Measurements from ENCODE around the gene ATF3. TPM values are rescaled to one million over a fixed set of nuclear protein-coding genes. Genes with fewer than 3 reads are reported as not detected.
A peak's percentile ranks its signal among the peaks of the same experiment; 100 is the strongest.
"Not testable (repeated sequence)": the region's sequence is repeated elsewhere in the genome, so short reads cannot be mapped to it uniquely, and the experiment has no call there.

Gene ATF3
- total and polyA plus RNA-seq, 9 donors: 7.1 to 59.1 (median 29.5) TPM

DNA sequence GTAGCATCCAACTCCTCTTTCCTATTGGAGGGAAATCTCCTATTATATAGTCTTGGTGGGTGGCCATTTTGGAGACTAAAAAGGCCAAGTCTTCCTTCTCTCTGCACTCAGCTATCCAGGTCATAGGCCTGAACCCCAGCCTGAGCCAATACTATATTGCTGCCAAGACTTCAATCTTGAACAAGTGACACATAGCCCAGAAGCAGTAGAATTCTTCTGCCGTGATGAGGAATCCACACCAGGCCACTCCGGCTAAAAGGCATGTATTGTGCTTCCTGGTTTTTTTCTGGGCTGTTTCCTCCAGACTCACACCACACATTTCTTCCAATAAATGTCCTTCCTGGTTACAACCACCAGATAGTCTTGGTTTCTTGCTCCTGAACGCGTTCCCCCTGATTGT, 43.0 kb downstream of the ATF3 start:
- Histone ChIP-seq H3K27ac (ENCODE audit: low read length) (no peak overlapping the region), H3K27me3 (ENCODE audit: control insufficient read depth, insufficient read depth, low read length) (no peaks in the 10 kb centered on the region), H3K4me1 (ENCODE audit: control insufficient read depth, insufficient read depth, low read length) (no peaks in the 10 kb centered on the region), H3K9me3 (replicated peaks; ENCODE audit: control insufficient read depth, low read depth, low read length) (no peaks in the 10 kb centered on the region), H3K4me3 (ENCODE audit: low read length) (no peak overlapping the region), H3K36me3 (ENCODE audit: control insufficient read depth, insufficient read depth, low read length) (no peaks in the 10 kb centered on the region)
- peak; percentile 58 for DNase-seq
- WGBS (ENCODE audit: insufficient coverage): 70% methylated on average over 4 of the region's 4 CpGs

DNA sequence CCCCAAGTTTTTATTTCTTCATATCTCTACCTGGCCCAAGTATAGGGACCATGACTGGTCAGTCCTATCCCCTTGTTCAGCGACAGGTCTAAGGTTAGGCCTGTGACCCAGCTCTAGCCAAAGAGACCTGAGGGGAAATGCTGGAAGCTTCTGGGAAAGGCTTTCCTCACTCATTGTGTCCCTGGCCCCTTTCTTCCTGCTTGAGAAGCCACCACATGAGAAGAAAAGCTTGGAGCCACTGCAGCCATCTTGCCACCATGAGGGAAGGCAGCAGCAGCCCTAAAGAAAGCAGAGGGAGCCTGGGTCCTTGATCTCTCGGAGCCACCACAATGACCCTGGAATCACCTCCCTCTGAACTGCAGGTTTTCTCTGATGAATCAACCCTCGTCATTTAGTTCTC, 43.4 kb downstream of the ATF3 start:
- WGBS (ENCODE audit: insufficient coverage): 100% methylated on average over 1 of the region's 3 CpGs
- no peak for DNase-seq

DNA sequence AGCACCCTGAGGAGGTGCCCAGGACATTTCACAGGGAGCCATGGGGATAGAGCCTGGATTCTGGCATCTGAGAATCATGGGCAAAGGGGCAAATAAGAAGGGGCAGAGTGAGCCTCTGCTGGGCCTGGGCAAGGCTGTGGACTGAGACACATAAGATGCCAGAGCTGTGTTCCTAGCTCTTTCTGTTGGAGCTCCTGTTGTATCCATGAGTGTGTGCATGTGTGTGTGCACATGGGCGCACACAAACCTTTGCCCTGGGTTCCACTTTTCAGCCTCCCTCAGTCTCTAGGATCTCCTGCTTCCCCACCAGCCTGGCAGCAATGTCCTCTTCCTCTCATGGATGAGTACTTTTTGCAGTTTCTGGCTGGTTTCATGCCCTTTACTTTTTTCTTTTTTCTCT, 44.0 kb downstream of the ATF3 start:
- H3K27me3 ChIP-seq (ENCODE audit: control insufficient read depth, insufficient read depth, low read length): no peaks in the 10 kb centered on the region
- no peaks in the 10 kb centered on the region for H3K4me1 ChIP-seq (ENCODE audit: control insufficient read depth, insufficient read depth, low read length)
- no peak overlapping the region for H3K4me3 ChIP-seq (ENCODE audit: low read length)
- H3K27ac ChIP-seq (ENCODE audit: low read length): no peak overlapping the region
- DNase-seq: no peak
- no CpG with 5 or more reads among the region's 1 CpG for WGBS (ENCODE audit: insufficient coverage)
- H3K9me3 ChIP-seq (replicated peaks; ENCODE audit: control insufficient read depth, low read depth, low read length): no peaks in the 10 kb centered on the region
- H3K36me3 ChIP-seq (ENCODE audit: control insufficient read depth, insufficient read depth, low read length): no peaks in the 10 kb centered on the region

More for the DNA sequence above, 43.4 kb downstream of the ATF3 start:
- no peaks in the 10 kb centered on the region for H3K9me3 ChIP-seq (replicated peaks; ENCODE audit: control insufficient read depth, low read depth, low read length)
- no peak overlapping the region for H3K4me3 ChIP-seq (ENCODE audit: low read length)
- H3K36me3 ChIP-seq (ENCODE audit: control insufficient read depth, insufficient read depth, low read length): no peaks in the 10 kb centered on the region
- H3K27me3 ChIP-seq (ENCODE audit: control insufficient read depth, insufficient read depth, low read length): no peaks in the 10 kb centered on the region
- H3K4me1 ChIP-seq (ENCODE audit: control insufficient read depth, insufficient read depth, low read length): no peaks in the 10 kb centered on the region
- H3K27ac ChIP-seq (ENCODE audit: low read length): no peak overlapping the region

DNA sequence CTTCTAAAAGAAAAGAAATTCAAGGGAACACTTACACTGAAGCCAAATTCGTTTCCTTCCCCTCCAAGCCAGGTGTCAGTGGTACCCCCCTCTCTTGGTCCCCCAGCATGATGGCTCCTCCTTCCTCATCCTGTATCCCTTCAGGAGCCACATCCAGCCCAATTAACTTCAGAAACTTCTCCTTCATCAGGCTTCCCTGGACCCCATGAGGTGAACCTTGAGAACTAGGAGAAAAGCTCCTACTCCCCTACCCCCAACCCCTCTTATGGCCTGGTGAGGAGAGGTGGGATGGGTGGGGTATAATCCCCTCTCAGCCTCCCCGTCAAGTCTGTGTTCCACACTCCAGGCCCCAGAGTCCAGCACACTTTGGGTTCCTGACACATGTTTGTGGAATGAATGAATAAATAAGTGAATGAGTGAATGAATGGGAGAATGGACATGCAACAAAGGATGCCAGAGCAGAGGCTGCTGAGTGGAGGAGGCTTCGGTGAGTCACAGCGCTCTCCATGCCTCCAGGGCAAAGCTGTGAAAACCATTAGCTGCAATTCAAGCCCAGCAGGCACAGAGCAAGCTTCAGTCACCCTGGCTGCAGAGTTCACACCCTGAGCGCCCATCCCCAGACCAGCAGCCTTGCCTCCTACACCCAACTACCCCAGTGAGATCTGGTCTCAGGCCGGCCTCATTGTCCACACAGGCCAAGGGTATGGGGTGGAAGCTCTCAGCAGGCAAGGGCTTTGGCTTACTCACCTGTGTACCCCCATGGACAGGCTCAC, 47.3 kb downstream of the ATF3 start:
- 53% methylated on average over 3 of the region's 6 CpGs for WGBS (ENCODE audit: insufficient coverage)
- no peak for DNase-seq
- no peak overlapping the region for H3K4me3 ChIP-seq (ENCODE audit: low read length)

DNA sequence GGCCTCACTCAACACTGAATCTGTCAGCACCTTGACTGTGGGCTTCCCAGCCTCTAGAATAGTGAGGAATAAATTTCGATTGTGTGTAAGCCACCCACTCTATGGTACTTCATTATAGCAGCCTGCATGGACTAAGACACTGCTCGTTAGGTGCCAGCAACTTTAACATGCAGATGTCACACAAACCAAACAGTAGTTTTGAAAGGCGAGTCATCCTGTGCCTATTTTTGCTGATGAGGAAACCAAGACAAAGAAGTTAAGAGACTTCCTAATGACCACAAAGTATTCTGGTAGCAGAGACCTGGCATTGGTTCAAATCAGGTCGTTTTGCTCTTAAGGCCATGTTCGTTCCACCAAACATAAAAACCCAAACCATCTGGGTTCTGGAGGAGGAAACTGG, 48.2 kb downstream of the ATF3 start:
- Histone ChIP-seq H3K4me3 (ENCODE audit: low read length) (no peak overlapping the region), H3K9me3 (replicated peaks; ENCODE audit: control insufficient read depth, low read depth, low read length) (no peaks in the 10 kb centered on the region), H3K4me1 (ENCODE audit: control insufficient read depth, insufficient read depth, low read length) (no peaks in the 10 kb centered on the region), H3K27ac (ENCODE audit: low read length) (no peak overlapping the region), H3K27me3 (ENCODE audit: control insufficient read depth, insufficient read depth, low read length) (no peaks in the 10 kb centered on the region), H3K36me3 (ENCODE audit: control insufficient read depth, insufficient read depth, low read length) (no peaks in the 10 kb centered on the region)
- no peak for DNase-seq
- WGBS (ENCODE audit: insufficient coverage): 92% methylated on average over 2 of the region's 5 CpGs

More for the DNA sequence above, 47.3 kb downstream of the ATF3 start:
- no peak overlapping the region for H3K27ac ChIP-seq (ENCODE audit: low read length)
- no peaks in the 10 kb centered on the region for H3K9me3 ChIP-seq (replicated peaks; ENCODE audit: control insufficient read depth, low read depth, low read length)
- H3K27me3 ChIP-seq (ENCODE audit: control insufficient read depth, insufficient read depth, low read length): no peaks in the 10 kb centered on the region
- no peaks in the 10 kb centered on the region for H3K4me1 ChIP-seq (ENCODE audit: control insufficient read depth, insufficient read depth, low read length)
- H3K36me3 ChIP-seq (ENCODE audit: control insufficient read depth, insufficient read depth, low read length): no peaks in the 10 kb centered on the region

DNA sequence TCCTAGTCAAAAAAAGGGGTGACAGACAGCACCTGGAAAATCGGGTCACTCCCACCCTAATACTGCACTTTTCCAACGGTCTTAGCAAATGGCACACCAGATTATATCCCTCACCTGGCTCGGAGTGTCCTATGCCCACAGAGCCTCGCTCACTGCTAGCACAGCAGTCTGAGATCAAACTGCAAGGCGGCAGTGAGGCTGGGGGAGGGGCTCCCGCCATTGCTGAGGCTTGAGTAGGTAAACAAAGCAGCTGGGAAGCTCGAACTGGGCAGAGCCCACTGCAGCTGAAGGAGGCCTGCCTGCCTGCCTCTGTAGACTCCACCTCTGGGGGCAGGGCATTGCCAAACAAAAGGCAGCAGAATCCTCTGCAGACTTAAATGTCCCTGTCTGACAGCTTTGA, 49.7 kb downstream of the ATF3 start:
- H3K36me3 ChIP-seq (ENCODE audit: control insufficient read depth, insufficient read depth, low read length); H3K27ac ChIP-seq (ENCODE audit: low read length); H3K4me1 ChIP-seq (ENCODE audit: control insufficient read depth, insufficient read depth, low read length); H3K27me3 ChIP-seq (ENCODE audit: control insufficient read depth, insufficient read depth, low read length); DNase-seq; H3K4me3 ChIP-seq (ENCODE audit: low read length); H3K9me3 ChIP-seq (replicated peaks; ENCODE audit: control insufficient read depth, low read depth, low read length): not testable (repeated sequence)
- 80% methylated on average over 2 of the region's 7 CpGs for WGBS (ENCODE audit: insufficient coverage)

DNA sequence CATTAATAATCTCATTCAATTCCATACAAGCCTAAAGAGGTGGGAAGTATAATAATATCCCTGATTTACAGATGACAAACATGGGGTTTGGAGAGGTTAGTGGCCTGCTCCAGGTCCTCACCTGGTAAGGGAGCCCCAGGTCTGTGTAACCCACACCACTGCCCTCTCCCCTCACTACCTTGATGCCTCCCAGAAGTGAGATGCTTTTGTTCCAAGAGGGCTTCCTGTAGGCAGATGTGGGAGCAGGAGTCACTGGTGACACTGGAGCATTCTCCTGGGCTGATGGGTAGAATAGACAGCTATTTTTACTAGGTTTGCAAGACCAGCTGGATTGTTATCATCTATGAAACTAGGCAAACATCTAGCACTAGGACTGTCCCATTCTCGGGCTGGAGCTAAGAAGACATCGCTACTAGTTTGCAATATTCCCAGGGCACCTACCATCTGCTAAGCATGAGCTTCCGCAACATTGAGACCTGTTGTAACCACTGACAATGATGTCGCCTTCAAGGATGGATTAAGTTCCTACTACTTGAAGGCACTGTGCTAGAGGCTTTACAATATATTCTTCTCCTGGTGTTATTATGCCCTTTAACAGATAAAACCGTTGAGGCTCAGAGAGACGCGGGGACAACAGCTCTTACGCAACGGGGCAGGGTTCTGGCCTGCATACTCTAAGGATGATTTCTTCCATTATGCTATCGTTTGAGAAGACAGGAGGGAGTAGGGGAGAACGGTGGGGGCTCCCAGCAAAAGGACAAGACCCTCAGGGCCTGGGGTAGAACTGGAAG, 56.0 kb downstream of the ATF3 start:
- no peaks in the 10 kb centered on the region for H3K9me3 ChIP-seq (replicated peaks; ENCODE audit: control insufficient read depth, low read depth, low read length)
- no peaks in the 10 kb centered on the region for H3K36me3 ChIP-seq (ENCODE audit: control insufficient read depth, insufficient read depth, low read length)
- no peak overlapping the region for H3K4me3 ChIP-seq (ENCODE audit: low read length)
- DNase-seq: no peak
- H3K4me1 ChIP-seq (ENCODE audit: control insufficient read depth, insufficient read depth, low read length): peaks cover 41% of the 10 kb centered on the region
- H3K27ac ChIP-seq (ENCODE audit: low read length): no peak overlapping the region
- no peaks in the 10 kb centered on the region for H3K27me3 ChIP-seq (ENCODE audit: control insufficient read depth, insufficient read depth, low read length)
- WGBS (ENCODE audit: insufficient coverage): 74% methylated on average over 8 of the region's 11 CpGs

DNA sequence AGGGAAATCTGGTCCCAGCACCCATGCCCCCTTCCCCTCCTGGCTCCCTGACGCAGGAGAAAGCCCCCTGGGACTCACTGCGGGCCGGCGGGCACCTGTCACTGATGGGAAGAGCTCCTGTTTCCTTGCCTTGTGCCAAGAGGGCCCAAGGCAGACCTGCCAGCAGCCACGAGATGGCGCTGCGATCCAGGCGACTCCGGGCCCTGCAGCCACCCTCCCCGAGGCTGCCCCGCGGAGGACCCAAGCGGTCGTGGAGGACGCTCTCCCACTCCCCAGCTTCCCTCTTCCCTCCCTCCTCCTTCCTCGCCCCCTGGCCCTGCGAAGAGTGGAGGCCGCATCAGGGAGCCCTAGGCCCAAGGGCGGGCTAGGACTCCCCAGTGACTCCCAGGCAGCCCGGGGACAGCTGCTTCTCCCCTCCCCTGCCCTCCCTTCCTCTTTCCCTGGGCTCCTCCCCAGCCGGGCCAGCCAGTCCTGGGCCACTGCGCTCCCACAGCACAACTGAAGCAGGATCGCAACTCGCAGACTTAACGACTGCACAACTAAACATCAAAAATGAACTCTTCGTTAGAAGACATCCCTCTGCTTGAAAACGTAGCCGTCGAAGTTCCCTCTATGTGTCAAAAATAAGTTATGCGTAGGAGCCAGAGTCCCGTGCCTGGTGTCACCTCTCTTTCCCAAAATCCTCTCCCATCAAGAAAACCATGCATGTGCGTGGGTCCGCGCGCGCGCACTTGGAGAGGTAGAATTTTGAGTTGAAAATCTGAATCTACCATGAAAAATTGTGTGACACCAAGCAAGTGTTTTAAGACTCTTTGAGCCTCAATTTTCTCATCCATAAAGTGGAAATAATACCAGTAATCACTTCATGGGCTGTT, 56.9 kb downstream of the ATF3 start:
- Histone ChIP-seq H3K4me1 (ENCODE audit: control insufficient read depth, insufficient read depth, low read length) (peaks cover 45% of the 10 kb centered on the region), H3K27me3 (ENCODE audit: control insufficient read depth, insufficient read depth, low read length) (no peaks in the 10 kb centered on the region), H3K36me3 (ENCODE audit: control insufficient read depth, insufficient read depth, low read length) (no peaks in the 10 kb centered on the region), H3K9me3 (replicated peaks; ENCODE audit: control insufficient read depth, low read depth, low read length) (no peaks in the 10 kb centered on the region), H3K27ac (ENCODE audit: low read length) (peak overlapping the region; percentile 75), H3K4me3 (ENCODE audit: low read length) (peak overlapping the region; percentile 63)
- peak; percentile 87 for DNase-seq
- 1% methylated on average over 22 of the region's 37 CpGs for WGBS (ENCODE audit: insufficient coverage)

DNA sequence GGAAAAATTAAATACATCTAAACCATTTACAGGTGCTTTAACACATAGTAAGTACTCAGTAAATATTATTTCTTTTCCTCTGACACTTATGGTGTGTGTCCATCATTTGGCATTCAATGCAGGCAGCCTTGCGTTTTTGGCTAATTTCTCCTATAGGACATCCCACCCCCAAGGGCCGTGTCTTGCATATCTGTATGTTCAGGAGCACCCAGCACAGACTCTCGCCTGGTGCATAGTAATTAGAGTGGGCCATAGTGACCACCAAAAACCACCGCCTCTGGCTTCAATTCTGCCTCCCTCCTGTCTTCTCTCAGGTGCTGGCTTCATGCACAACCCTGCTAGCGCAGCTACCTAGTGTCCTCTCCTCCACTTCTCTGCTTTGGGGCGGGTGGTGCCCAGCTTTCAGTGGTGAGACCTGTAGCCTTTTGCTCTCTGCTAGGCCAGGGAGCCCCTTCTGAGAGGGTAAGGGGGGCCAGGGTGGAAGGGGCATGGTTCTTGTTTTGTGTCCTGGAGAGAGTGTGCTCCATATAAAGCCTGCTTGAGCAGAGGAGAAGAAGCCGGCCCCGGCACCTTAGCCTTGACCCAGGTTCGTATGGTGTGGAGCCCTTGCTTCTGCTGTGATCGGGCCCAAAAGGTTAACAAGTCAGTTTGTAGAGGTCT, 57.7 kb downstream of the ATF3 start:
- H3K9me3 ChIP-seq (replicated peaks; ENCODE audit: control insufficient read depth, low read depth, low read length): no peaks in the 10 kb centered on the region
- peaks cover 51% of the 10 kb centered on the region for H3K4me1 ChIP-seq (ENCODE audit: control insufficient read depth, insufficient read depth, low read length)
- H3K27ac ChIP-seq (ENCODE audit: low read length): peak overlapping the region; percentile 15
- DNase-seq: no peak
- WGBS (ENCODE audit: insufficient coverage): 94% methylated on average over 6 of the region's 10 CpGs
- H3K27me3 ChIP-seq (ENCODE audit: control insufficient read depth, insufficient read depth, low read length): no peaks in the 10 kb centered on the region
- H3K4me3 ChIP-seq (ENCODE audit: low read length): no peak overlapping the region
- H3K36me3 ChIP-seq (ENCODE audit: control insufficient read depth, insufficient read depth, low read length): no peaks in the 10 kb centered on the region
